Uterus (tissue), 2 donors: ENCODE results near the gene CDH22.

Experiments
- CTCF ChIP-seq, 4 experiments: fragments of 200-600 bp in 2 of 4; fragments of 450-650 bp in 2 of 4; sonication (generic) in 2 of 4; IDR thresholded peaks; one replicate each; pipeline ENCODE4 v1.5.1; 2016 to 2019; ENCODE audit warnings: antibody characterized with exemption in 4 of 4, mild to moderate bottlenecking in 2 of 4, moderate library complexity in 1 of 4
- POLR2A ChIP-seq, 2 donors: fragments of 450-650 bp; IDR thresholded peaks; one replicate each; pipeline ENCODE4 v1.6.1; 2016; ENCODE audit warnings: antibody characterized with exemption in 2 of 2, mild to moderate bottlenecking in 1 of 2, moderate library complexity in 1 of 2

- no peak for TF ChIP-seq CTCF (IDR thresholded peaks at IDR 0.05)
- TF ChIP-seq POLR2A (IDR thresholded peaks at IDR 0.05) = no peak
Observed at GRCh38 chr20:46212252-46212651, 96.0 kb downstream of the CDH22 start.
